Prostate gland (tissue), 2 donors: ENCODE data around the gene KCNK16. TPM values are rescaled to one million over a fixed set of nuclear protein-coding genes. Genes with fewer than 3 reads are reported as not detected.

Source experiments
- DNase-seq: peaks from one replicate; pipeline ENCODE4 v3.0.0-alpha.2; 2019; ENCODE audit warnings: low spot score
- H3K27ac ChIP-seq, 2 donors: fragments of 200-600 bp; sonication (generic); 2 replicates each; pipeline ENCODE4 v1.5.1; 2017 to 2019
- H3K27me3 ChIP-seq: fragments of 200-600 bp; sonication (generic); replicated peaks from 2 replicates; pipeline ENCODE4 v1.5.1; 2019; ENCODE audit not compliant: insufficient read depth
- H3K36me3 ChIP-seq, 2 donors: fragments of 200-600 bp; sonication (generic); 1 replicate in 1 of 2; 2 replicates in 1 of 2; pipeline versions ENCODE4 v1.5.1 to v1.8.1; 2017 to 2019
- H3K4me1 ChIP-seq: fragments of 200-600 bp; sonication (generic); replicated peaks from 2 replicates; pipeline ENCODE4 v1.5.1; 2019
- H3K4me3 ChIP-seq, 2 donors: fragments of 200-600 bp; sonication (generic); 2 replicates each; pipeline ENCODE4 v1.5.1; 2017 to 2019
- H3K9me3 ChIP-seq: fragments of 200-600 bp; sonication (generic); 2 replicates; pipeline ENCODE4 v1.5.1; 2017
- CTCF ChIP-seq, 4 experiments: fragments of 200-600 bp in 2 of 4; fragments of 450-650 bp in 2 of 4; sonication (generic) in 2 of 4; IDR thresholded peaks; 1 replicate in 3 of 4; 2 replicates in 1 of 4; pipeline ENCODE4 v1.5.1; 2016 to 2019; ENCODE audit warnings: antibody characterized with exemption in 4 of 4, mild to moderate bottlenecking in 2 of 4, moderate library complexity in 2 of 4
- POLR2A ChIP-seq: fragments of 450-650 bp; IDR thresholded peaks from one replicate; pipeline ENCODE4 v1.6.1; 2016; ENCODE audit warnings: antibody characterized with exemption, mild to moderate bottlenecking
- POLR2AphosphoS5 ChIP-seq: sonication (generic); formaldehyde crosslinking; IDR thresholded peaks from one replicate; pipeline ENCODE4 v1.6.1; 2017; ENCODE audit warnings: antibody characterized with exemption
- WGBS: methylation state at CpG from one replicate; pipeline ENCODE4 v1.1.5; 2018; 5-methylcytosine and 5-hydroxymethylcytosine counted together
- intact Hi-C: fragments of 100-400 bp; cut with DNase I; formaldehyde crosslinking; loops from one replicate; pipeline ENCODE4 v1.14.2; 2022
- total RNA-seq, 2 donors: library from RNA; depleted of rRNA; stranded (reverse); fragments of >200 nt; gene quantifications; one replicate each; pipeline ENCODE4 v1.1.0, GENCODE V29; 2016

Gene KCNK16
- total RNA-seq, 2 donors from 2014 or later: not detected

GRCh38 chr6:39268171-39268570 lies 54.3 kb downstream of the KCNK16 start:
- no peak overlapping the region for H3K27ac ChIP-seq
- peaks cover 7% of the 10 kb centered on the region for H3K4me1 ChIP-seq
- H3K27me3 ChIP-seq: no peaks in the 10 kb centered on the region
- intact Hi-C loops: no loop called here
- no peak for TF ChIP-seq CTCF (IDR thresholded peaks at IDR 0.05)
- TF ChIP-seq POLR2A: no peak
- no peak for TF ChIP-seq POLR2AphosphoS5
- no peak for DNase-seq
- H3K9me3 ChIP-seq: no peaks in the 10 kb centered on the region
- no peak overlapping the region for H3K4me3 ChIP-seq
- whole genome bisulfite sequencing: 90% methylated on average over 7 of the region's 7 CpGs
- H3K36me3 ChIP-seq: no peaks in the 10 kb centered on the region

- Histone ChIP-seq H3K36me3 (no peaks in the 10 kb centered on the region), H3K4me1 (peaks cover 7% of the 10 kb centered on the region), H3K27ac (no peak overlapping the region), H3K27me3 (no peaks in the 10 kb centered on the region), H3K4me3 (no peak overlapping the region), H3K9me3 (no peaks in the 10 kb centered on the region)
- no peak for TF ChIP-seq CTCF (IDR thresholded peaks at IDR 0.05)
- TF ChIP-seq POLR2AphosphoS5: no peak
- TF ChIP-seq POLR2A: no peak
- WGBS: 61% methylated on average over 5 of the region's 5 CpGs
- DNase-seq: no peak
- intact Hi-C loops: no loop called here
Observed at GRCh38 chr6:39266782-39267355, 55.6 kb downstream of the KCNK16 start.

- Histone ChIP-seq H3K4me1 (peaks cover 7% of the 10 kb centered on the region), H3K27ac (no peak overlapping the region), H3K9me3 (no peaks in the 10 kb centered on the region), H3K36me3 (no peaks in the 10 kb centered on the region), H3K27me3 (no peaks in the 10 kb centered on the region), H3K4me3 (no peak overlapping the region)
- no peak for DNase-seq
- intact Hi-C loops: no loop called here
- no peak for TF ChIP-seq CTCF (IDR thresholded peaks at IDR 0.05)
- TF ChIP-seq POLR2AphosphoS5: no peak
- no peak for TF ChIP-seq POLR2A
- 65% methylated on average over 2 of the region's 2 CpGs for WGBS
Observed at GRCh38 chr6:39266375-39266774, 56.1 kb downstream of the KCNK16 start.

Other genes starting within 250 kb of the KCNK16 start
- gene SAYSD1, start 207.5 kb downstream of the KCNK16 start, total RNA-seq: 10 to 100 TPM; 23.8 to 25.4 TPM
- 1 to 10 TPM; 1.8 to 2.7 TPM for gene KCNK5, start 93.2 kb downstream of the KCNK16 start, total RNA-seq
- under 1 TPM; 0.51 to 0.64 TPM for gene KCNK17, start 8.3 kb downstream of the KCNK16 start, total RNA-seq